GM21717 (cell line): ENCODE measurements around the gene SEMA6B.
"Not testable (repeated sequence)": the region's sequence is repeated elsewhere in the genome, so short reads cannot be mapped to it uniquely, and the experiment has no call there.

Source experiments
- ATAC-seq: cut with Tn5 transposase; IDR thresholded peaks from one replicate; pipeline ENCODE4 v1.9.1; 2021; ENCODE audit warnings: mild to moderate bottlenecking, moderate library complexity; ENCODE audit not compliant: unreplicated experiment

The SEMA6B gene

GRCh38 chr19:4559569-4559968 is at the start of gene SEMA6B:
Gene SEMA6B (minus strand): TSS chr19:4559684. CDS start chr19:4558457, 1,227 bp downstream.
- no peak for ATAC-seq

DNA sequence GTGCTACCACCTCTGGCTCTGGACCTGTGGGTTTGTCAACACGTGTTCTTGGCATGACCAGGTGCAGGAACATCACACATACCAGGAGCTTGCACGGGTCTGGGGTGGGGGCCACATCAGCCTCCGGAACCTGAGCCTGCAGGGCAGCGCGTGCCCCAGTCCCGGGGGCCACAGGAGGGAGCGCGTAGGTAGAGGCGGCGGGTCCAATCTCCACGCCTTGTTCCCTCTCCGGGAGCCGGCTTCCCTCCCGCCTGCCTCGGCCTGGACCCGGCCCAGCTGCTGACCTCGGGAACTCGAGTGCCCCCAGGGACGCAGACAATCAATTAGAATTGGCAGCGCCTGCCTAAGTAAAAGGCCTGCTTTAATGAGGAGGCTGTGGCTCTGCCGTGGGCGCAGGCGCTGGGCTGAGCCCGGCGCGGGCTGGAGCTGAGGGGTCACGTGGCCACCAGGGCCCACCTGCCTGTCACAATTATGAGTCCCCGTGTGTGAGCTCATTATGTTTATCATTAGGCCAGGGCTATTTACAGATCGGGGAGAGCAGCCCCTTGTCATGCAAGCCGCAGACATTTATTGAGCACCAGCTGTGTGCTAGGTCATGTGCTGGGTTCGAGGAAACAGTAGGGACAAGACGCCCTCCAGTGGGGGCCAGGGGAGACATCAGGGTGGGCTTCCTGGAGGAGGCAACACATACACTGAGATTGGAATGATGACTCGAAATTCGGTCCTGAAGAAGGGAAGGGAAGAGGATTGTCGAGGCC is 47.6 kb upstream of the SEMA6B start:
- no peak for ATAC-seq

GRCh38 chr19:4606181-4606580 is 46.7 kb upstream of the SEMA6B start:
- no peak for ATAC-seq

- no peak for ATAC-seq
Measured at GRCh38 chr19:4604912-4605311, 45.4 kb upstream of the SEMA6B start.

DNA sequence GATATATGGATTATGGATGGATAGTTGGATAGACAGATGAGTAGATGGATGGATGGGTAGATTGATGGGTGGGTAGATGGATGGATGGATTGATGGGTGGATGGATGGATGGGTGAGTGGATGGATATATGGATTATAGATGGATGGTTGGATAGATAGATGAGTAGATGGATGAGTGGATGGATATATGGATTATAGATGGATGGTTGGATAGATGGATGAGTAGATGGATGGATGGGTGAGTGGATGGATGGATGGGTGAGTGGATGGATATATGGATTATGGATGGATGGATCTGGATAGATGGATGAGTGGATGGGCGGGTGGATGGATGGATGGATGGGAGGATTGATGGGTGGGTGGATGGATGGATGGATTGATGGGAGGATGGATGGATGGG is 43.4 kb upstream of the SEMA6B start:
- ATAC-seq: no peak

DNA sequence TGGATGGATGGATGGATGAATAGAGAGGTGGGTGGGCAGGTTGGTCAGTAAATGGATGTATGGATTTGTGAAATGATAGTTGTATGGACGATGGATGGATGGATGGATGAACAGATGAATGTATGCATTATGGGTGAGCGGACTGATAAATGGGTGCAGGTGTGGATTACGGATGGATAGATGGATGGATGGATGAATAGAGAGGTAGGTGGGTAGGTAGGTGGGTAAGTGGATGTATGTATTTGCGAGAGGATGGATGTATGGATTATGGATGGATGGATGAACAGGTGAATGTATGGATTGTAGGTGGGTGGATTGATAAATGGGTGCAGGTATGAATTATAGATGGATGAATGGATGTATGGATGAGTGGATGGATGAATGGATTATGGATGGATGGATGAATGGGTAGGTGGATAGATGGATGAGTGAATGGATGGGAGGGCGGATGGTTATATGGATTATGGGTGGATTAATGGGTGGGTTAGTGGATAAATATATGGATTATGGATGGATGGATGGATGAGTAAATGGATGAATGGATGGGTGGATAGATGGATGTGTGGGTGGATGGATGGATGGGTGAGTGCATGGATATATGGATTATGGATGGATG is 42.8 kb upstream of the SEMA6B start:
- no peak for ATAC-seq

- no peak for ATAC-seq
Measured at GRCh38 chr19:4600893-4601292, 41.4 kb upstream of the SEMA6B start.

GRCh38 chr19:4600082-4600481 is 40.6 kb upstream of the SEMA6B start:
- no peak for ATAC-seq

- ATAC-seq: no peak
Measured at GRCh38 chr19:4598712-4599111, 39.2 kb upstream of the SEMA6B start.

DNA sequence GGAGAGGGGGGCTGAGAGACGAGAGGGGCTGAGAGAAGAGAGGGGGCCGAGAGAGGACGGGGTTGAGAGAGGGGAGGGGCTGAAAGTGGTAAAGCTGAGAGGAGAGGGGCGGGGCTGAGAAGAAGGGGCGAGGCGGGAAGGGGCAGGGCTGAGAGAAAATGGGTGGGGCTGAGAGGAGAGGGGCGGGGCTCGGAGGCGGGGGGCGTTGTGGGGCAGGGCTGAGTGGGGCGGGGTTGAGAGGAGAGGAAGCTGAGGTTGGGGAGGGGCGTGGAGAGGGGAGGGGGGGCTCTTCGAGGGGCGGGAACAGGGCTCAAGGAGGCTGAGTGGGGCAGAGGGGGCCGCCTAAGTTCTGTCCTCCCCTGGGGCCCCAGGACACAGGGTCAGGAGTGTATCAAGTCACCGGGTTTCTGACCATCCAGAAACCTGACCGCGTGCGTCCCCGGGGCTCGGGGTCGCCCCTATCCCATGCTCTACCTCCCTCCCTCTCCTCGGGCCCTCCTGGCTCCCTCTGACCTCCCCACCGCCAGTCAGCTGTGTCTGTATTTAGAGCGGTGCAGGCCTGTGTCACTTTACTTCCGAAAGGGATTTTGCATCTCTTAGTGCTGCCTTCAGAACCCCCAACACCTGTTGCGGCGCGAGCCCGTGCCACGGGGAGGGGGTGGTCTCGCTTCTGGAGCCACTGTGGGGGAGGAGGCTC is 38.6 kb upstream of the SEMA6B start:
- ATAC-seq: no peak

- ATAC-seq: no peak
Measured at GRCh38 chr19:4597278-4597974, 37.9 kb upstream of the SEMA6B start.

DNA sequence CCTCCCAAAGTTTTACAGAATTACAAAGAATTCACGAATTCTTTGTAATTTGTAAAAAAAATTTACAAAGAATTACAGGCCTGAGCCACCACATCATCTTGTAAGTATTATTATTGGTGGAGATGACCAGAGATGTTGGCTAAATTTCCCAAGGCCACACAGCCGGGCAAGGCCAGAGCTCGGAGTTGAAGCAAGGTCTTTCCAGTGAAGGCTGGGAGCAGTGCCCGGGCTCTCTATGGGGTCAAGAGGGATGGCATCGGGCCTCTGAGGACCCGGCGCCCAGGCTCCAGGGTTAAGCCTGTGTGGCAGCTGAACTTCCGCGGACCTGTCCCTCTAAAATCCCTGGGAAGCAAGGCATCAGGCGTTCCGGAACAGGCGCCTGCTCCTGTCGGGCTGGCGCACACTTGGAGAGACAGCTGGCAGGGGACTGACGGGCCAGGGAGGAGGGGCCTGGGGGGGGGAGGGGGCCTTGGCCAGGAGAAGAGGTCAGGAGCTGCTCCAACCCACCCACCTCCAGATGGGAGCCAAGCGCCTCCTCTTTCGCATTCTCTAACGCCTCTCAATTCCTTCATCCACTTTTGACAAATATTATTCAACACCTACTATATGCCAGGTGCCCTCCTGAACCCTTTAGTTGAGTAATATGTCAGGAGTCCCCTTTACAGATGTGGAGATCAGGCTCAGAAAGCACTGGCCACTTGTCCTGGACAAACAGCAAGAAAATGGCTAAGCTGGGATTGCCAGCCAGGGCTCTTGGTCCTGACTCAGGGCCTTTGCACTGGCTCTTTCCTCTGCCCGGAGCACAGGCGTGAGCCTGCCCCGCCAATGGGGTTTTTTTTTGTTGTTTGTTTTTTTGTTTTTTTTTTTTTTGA is 36.8 kb upstream of the SEMA6B start:
- no peak for ATAC-seq

- ATAC-seq: not testable (repeated sequence)
Measured at GRCh38 chr19:4595158-4595557, 35.7 kb upstream of the SEMA6B start.

- no peak for ATAC-seq
Measured at GRCh38 chr19:4594201-4594600, 34.7 kb upstream of the SEMA6B start.

- no peak for ATAC-seq
Measured at GRCh38 chr19:4593409-4593851, 33.9 kb upstream of the SEMA6B start.

DNA sequence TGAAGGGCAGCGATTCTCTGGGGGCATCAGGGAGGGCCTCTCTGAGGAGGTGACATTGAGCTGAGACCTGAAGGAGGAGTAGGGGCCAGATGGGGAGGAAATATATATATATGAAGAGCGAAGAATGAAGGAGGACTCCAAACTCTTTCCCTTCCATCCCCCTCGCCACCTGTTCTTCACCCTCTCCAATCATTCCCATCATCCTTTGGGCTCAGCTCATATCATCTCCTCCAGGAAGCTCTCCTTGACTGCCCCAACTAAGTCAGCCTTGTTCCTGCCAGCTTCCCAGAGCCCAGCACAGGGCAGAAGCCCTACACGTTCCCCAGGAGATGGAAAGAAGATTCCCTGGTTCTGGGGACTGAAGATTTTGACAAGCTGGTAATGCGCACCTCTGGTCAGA is 33.0 kb upstream of the SEMA6B start:
- no peak for ATAC-seq

GRCh38 chr19:4591320-4591719 is 31.8 kb upstream of the SEMA6B start:
- ATAC-seq: no peak

DNA sequence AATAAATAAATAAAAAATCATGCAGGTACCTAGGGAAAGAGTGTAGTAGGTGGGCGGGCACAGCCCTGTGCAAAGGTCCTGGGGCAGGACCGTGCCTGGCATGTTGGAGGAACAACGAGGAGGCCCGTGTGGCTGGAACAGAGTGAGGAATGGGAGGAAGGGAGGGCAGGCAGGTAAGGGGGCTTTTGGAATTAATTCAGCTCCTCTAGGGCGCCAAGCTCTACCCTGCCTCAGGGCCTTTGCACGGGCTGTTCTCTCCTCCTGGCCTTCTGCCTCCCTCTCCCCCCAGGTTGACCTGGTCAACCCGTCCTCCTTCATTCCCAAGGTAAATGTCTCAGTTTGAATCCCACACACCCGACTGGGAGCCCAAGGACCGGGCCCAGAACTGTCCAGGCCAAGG is 31.1 kb upstream of the SEMA6B start:
- ATAC-seq: no peak

DNA sequence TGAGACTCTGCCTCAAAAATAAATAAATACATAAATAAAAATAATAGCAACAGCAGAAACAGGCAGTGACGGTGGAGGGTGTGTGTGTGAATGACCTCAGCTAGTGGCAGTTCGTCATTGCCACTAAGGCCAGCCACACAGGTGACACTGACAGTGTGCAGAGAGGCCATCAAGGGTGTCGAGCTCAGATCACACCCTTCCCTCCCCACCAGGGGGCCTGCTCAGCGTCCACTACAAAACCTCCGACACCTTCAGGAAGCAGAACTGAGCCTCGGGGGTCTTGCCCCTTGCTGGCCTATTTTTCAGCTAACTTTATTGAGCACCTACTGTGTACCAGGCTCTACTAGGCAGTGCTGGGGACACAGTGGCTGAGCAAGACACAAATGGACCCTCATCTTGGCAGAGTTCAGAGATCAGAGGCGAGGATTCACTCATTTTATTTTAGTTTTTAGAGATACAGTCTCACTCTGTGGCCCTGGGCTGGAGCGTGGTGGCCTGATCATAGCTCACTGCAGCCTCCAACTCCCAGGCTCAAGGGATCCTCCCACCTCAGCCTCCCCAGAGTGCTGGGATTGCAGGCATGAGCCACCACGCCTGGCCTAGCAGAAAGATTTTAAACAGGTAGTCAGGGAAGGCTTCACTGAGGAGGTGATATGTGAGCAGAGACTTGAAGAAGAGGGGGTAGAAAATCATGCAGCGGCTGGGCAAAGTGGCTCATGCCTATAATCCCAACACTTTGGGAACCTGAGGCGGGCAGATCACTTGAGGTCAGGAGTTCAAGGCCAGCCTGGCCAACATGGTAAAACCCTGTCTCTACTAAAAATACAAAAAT is 30.3 kb upstream of the SEMA6B start:
- no peak for ATAC-seq
